ENCODE data around the gene CD58.

DNA sequence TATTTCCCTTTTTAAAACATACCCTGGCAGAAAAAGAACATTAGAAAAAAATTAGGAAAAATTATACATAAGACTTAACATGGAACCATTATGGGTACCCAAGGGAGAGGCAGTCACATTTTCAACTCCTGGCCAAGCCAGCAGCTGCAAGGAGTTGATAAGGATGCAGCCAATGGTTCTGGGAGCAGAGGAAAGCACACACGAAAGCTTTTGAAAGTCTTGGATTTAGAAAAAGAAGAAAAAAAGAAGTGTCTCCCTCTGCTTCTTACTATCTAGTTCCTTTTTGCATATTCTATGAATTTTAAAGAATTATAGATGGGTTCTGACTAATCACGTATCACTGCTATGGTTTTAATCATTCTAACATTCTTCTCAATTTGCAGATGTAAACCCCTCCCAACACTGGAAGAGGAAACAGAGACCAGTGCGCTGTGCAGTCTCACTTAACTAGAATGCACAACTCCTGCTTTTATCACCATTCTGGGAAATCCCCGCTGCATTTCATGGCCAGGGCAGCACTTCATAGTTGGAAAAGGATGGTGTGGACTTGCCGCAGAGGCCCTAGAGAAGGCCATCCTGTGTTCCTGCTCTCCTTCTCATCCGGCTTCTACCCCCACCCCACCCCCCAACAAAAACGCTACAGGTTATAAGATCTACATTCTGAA is 2.7 kb upstream of the CD58 start:
- no peak for TF ChIP-seq CTCF (conservative IDR thresholded peaks at IDR 0.05)
- TF ChIP-seq EZH2 (IDR thresholded peaks at IDR 0.05; ENCODE audit: low read depth), result no peak
